ENCODE results near the gene LINS1.
"Not testable (repeated sequence)": the region's sequence is repeated elsewhere in the genome, so short reads cannot be mapped to it uniquely, and the experiment has no call there.

Gene LINS1

GRCh38 chr15:100601163-100601562 lies 821 bp downstream of the LINS1 start:
- peak; percentile 14 to 24 for DNase-seq (ENCODE audit: low read depth in 2 of 2)

- DNase-seq (ENCODE audit: low read depth in 2 of 2): no peak
These were observed 3.3 kb downstream of the LINS1 start for GRCh38 chr15:100598655-100599054.

- no peak for DNase-seq (ENCODE audit: low read depth in 2 of 2)
These were observed 4.1 kb downstream of the LINS1 start for GRCh38 chr15:100597862-100598261.

GRCh38 chr15:100596792-100597191 lies 5.2 kb downstream of the LINS1 start:
- DNase-seq (ENCODE audit: low read depth in 2 of 2): peak; percentile 77 to 89

GRCh38 chr15:100595964-100596363 lies 6.0 kb downstream of the LINS1 start:
- DNase-seq (ENCODE audit: low read depth in 2 of 2): no peak

GRCh38 chr15:100593431-100593830 lies 8.6 kb downstream of the LINS1 start:
- DNase-seq (ENCODE audit: low read depth in 2 of 2): no peak

- DNase-seq (ENCODE audit: low read depth in 2 of 2): no peak
These were observed 9.1 kb downstream of the LINS1 start for GRCh38 chr15:100592898-100593297.

GRCh38 chr15:100591835-100592234 lies 10.1 kb downstream of the LINS1 start:
- DNase-seq (ENCODE audit: low read depth in 2 of 2): no peak

GRCh38 chr15:100591163-100591562 lies 10.8 kb downstream of the LINS1 start:
- not testable (repeated sequence) for DNase-seq (ENCODE audit: low read depth in 2 of 2)

- no peak for DNase-seq (ENCODE audit: low read depth in 2 of 2)
These were observed 13.2 kb downstream of the LINS1 start for GRCh38 chr15:100588638-100589242.

- no peak for DNase-seq (ENCODE audit: low read depth in 2 of 2)
These were observed 21.6 kb downstream of the LINS1 start for GRCh38 chr15:100580414-100580813.

- DNase-seq (ENCODE audit: low read depth in 2 of 2): no peak
These were observed 28.5 kb downstream of the LINS1 start for GRCh38 chr15:100573526-100573925.

GRCh38 chr15:100572362-100572983 lies 29.5 kb downstream of the LINS1 start:
- no peak for DNase-seq (ENCODE audit: low read depth in 2 of 2)

- DNase-seq (ENCODE audit: low read depth in 2 of 2): no peak
These were observed 30.3 kb downstream of the LINS1 start for GRCh38 chr15:100571592-100572167.

- no peak for DNase-seq (ENCODE audit: low read depth in 2 of 2)
These were observed 31.2 kb downstream of the LINS1 start for GRCh38 chr15:100570735-100571313.

- DNase-seq (ENCODE audit: low read depth in 2 of 2): no peak
These were observed 31.7 kb downstream of the LINS1 start for GRCh38 chr15:100570275-100570674.

- DNase-seq (ENCODE audit: low read depth in 2 of 2): no peak
These were observed 32.6 kb downstream of the LINS1 start for GRCh38 chr15:100569391-100569790.

GRCh38 chr15:100566850-100567628 lies 34.9 kb downstream of the LINS1 start:
- DNase-seq (ENCODE audit: low read depth in 2 of 2): no peak

GRCh38 chr15:100565591-100565990 lies 36.4 kb downstream of the LINS1 start:
- DNase-seq (ENCODE audit: low read depth in 2 of 2): no peak

GRCh38 chr15:100560323-100560722 lies 41.7 kb downstream of the LINS1 start:
- DNase-seq (ENCODE audit: low read depth in 2 of 2): no peak

- DNase-seq (ENCODE audit: low read depth in 2 of 2): no peak
These were observed 42.7 kb downstream of the LINS1 start for GRCh38 chr15:100559330-100559729.

GRCh38 chr15:100558771-100559254 lies 43.2 kb downstream of the LINS1 start:
- no peak for DNase-seq (ENCODE audit: low read depth in 2 of 2)

All from stimulated activated CD8-positive, alpha-beta memory T cell treated with anti-CD3 and anti-CD28 coated beads, Interleukin-2, amount 100 ng/mL, for 48 hours (primary cell).